Measurements from ENCODE around the gene SPRR2A. TPM values are rescaled to one million over a fixed set of nuclear protein-coding genes. Genes with fewer than 3 reads are reported as not detected.
"Not testable (repeated sequence)": the region's sequence is repeated elsewhere in the genome, so short reads cannot be mapped to it uniquely, and the experiment has no call there.

The SPRR2A gene
- total RNA-seq, 2 donors from 2014 or later: not detected

GRCh38 chr1:153058826-153059784 lies 1.8 kb upstream of the SPRR2A start:
- TF ChIP-seq CTCF (IDR thresholded peaks at IDR 0.05): no peak
- Histone ChIP-seq H3K4me3 (no peak overlapping the region), H3K9me3 (no peaks in the 10 kb centered on the region), H3K27ac (no peak overlapping the region), H3K9ac (ENCODE audit: low read depth in 2 of 2, low read length in 2 of 2) (no peak overlapping the region), H3K36me3 (no peaks in the 10 kb centered on the region), H3K27me3 (no peaks in the 10 kb centered on the region), H3K4me1 (no peaks in the 10 kb centered on the region)
- no peak for DNase-seq
- intact Hi-C loops (cut with DNase I): no loop called here

GRCh38 chr1:153058154-153058553 lies 842 bp upstream of the SPRR2A start:
- Histone ChIP-seq H3K9me3 (no peaks in the 10 kb centered on the region), H3K4me3 (no peak overlapping the region), H3K4me1 (no peaks in the 10 kb centered on the region), H3K27ac (no peak overlapping the region), H3K27me3 (no peaks in the 10 kb centered on the region), H3K36me3 (no peaks in the 10 kb centered on the region), H3K9ac (ENCODE audit: low read depth in 2 of 2, low read length in 2 of 2) (no peak overlapping the region)
- TF ChIP-seq CTCF (IDR thresholded peaks at IDR 0.05): no peak
- intact Hi-C loops (cut with DNase I): no loop called here
- no peak for DNase-seq

- H3K4me3 ChIP-seq; intact Hi-C loops (cut with DNase I); H3K9ac ChIP-seq (ENCODE audit: low read depth in 2 of 2, low read length in 2 of 2); DNase-seq; H3K4me1 ChIP-seq; H3K27ac ChIP-seq; H3K36me3 ChIP-seq; H3K27me3 ChIP-seq; H3K9me3 ChIP-seq: not testable (repeated sequence)
Measured at GRCh38 chr1:153056111-153056510, 1.2 kb downstream of the SPRR2A start.

- intact Hi-C loops (cut with DNase I): no loop called here
- H3K27ac ChIP-seq: no peak overlapping the region
- no peaks in the 10 kb centered on the region for H3K9me3 ChIP-seq
- H3K27me3 ChIP-seq: no peaks in the 10 kb centered on the region
- no peak for DNase-seq
- H3K4me1 ChIP-seq: no peaks in the 10 kb centered on the region
- H3K4me3 ChIP-seq: no peak overlapping the region
- no peaks in the 10 kb centered on the region for H3K36me3 ChIP-seq
- no peak for TF ChIP-seq CTCF (IDR thresholded peaks at IDR 0.05)
- no peak overlapping the region for H3K9ac ChIP-seq (ENCODE audit: low read depth in 2 of 2, low read length in 2 of 2)
Measured at GRCh38 chr1:153049211-153049610, 8.1 kb downstream of the SPRR2A start.

- Histone ChIP-seq H3K9me3 (no peaks in the 10 kb centered on the region), H3K9ac (ENCODE audit: low read depth in 2 of 2, low read length in 2 of 2) (no peak within 1 kb of the TSS), H3K36me3 (no peaks in the 10 kb centered on the region), H3K27ac (no peak within 1 kb of the TSS), H3K27me3 (no peaks in the 10 kb centered on the region), H3K4me3 (no peak within 1 kb of the TSS), H3K4me1 (no peaks in the 10 kb centered on the region)
- TF ChIP-seq CTCF (IDR thresholded peaks at IDR 0.05): no peak
- DNase-seq: no peak
- intact Hi-C loops (cut with DNase I): no loop called here
Measured at GRCh38 chr1:153040950-153041631, 16.2 kb downstream of the SPRR2A start, which contains the start of gene SPRR2D. SPRR2D (minus strand) TSS chr1:153041120; CDS start chr1:153040346, 774 bp downstream.
